ENCODE measurements around the gene RRP1B.

DNA sequence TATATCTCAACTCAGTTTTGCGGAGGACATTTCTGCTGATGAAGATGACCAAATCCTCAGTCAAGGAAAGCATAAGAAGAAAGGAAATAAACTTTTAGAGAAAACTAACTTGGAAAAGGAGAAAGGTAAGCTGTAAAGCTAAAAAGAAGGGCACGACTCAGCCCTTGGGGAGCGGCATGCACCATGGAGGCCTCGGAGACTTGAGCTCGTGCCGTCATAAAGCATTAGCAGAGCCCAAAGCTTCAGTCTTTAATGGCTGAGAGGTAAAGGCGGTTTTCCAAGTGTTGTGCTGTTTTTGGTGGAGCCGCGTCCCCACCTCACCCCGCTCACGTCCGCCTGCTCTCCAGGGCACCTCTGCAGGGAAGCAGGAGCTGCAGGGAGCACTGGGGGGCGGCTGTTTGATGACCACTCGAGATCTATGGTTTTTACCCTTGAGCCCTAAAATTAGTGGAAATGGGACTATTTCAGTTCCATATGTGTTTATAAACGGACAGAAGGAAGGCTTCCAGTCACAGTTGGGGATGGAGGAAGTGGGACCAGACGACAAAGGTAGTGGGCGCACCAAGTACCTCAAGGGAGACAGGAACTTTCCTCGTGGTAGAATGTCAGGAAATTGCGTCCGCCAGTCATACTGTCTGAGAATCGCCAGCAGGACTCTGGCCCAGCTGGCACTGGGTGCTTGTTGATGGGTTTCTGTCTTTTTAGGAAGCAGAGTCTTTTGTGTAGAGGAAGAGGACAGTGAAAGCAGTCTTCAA, 27.6 kb downstream of the RRP1B start:
- TF ChIP-seq EP300 (IDR thresholded peaks at IDR 0.05; ENCODE audit: borderline replicate concordance) (no peak), CEBPB (IDR thresholded peaks at IDR 0.05) (no peak)
